Activated CD8-positive, alpha-beta memory T cell treated with anti-CD3 and anti-CD28 coated beads, Interleukin-2, amount 50 U/mL, for 1 hour (primary cell): ENCODE results near the gene SNAPC2.

ENCODE experiments used
- DNase-seq: peaks from one replicate; pipeline ENCODE4 v3.0.0-alpha.2; 2020; ENCODE audit errors: extremely low read depth

The SNAPC2 gene, protein sequence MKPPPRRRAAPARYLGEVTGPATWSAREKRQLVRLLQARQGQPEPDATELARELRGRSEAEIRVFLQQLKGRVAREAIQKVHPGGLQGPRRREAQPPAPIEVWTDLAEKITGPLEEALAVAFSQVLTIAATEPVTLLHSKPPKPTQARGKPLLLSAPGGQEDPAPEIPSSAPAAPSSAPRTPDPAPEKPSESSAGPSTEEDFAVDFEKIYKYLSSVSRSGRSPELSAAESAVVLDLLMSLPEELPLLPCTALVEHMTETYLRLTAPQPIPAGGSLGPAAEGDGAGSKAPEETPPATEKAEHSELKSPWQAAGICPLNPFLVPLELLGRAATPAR

DNA sequence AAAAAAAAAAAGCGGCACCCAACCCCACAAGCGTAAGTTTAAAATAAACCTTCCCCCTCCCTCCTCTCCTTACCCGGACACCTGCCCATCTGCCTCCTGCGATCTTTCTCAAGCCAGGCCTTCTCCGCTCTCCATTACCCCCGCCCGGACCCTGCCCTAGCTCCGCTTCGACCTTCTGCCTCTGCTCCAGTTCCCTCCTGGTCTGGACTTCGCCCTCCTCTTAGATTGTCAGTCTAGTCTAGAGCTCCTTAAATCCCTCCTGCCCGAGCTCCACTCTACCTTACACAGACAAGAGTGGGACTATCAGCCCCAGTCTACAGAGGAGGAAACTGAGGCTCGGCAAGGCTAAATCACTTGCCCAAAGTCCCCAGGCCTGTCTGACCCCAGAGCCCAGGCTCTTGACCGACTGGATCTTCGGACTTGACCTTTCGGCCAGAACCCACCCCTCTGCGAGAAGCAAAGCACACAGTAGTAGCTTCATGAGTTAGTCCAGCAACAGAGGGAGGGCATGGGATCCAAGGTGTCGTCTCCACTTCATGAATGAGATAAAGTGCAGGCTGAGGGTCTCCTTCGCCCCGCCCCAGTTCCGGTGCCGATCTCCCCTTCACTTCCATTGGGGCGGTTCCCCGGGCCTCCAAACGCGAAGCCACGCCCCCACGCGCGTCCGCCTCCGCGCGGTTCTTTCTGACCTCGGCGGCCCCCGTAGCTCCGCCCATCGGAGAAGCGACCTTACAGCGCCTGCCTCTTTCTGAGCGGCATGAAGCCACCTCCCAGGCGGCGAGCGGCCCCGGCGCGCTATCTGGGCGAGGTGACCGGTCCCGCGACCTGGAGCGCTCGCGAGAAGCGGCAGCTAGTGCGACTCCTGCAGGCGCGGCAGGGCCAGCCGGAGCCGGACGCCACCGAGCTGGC, at the start of gene SNAPC2:
SNAPC2 (plus strand) TSS at position 729 of the 909 bp plus-strand sequence; CDS start at position 758, 29 bp downstream.
- DNase-seq: peak; percentile 90

DNA sequence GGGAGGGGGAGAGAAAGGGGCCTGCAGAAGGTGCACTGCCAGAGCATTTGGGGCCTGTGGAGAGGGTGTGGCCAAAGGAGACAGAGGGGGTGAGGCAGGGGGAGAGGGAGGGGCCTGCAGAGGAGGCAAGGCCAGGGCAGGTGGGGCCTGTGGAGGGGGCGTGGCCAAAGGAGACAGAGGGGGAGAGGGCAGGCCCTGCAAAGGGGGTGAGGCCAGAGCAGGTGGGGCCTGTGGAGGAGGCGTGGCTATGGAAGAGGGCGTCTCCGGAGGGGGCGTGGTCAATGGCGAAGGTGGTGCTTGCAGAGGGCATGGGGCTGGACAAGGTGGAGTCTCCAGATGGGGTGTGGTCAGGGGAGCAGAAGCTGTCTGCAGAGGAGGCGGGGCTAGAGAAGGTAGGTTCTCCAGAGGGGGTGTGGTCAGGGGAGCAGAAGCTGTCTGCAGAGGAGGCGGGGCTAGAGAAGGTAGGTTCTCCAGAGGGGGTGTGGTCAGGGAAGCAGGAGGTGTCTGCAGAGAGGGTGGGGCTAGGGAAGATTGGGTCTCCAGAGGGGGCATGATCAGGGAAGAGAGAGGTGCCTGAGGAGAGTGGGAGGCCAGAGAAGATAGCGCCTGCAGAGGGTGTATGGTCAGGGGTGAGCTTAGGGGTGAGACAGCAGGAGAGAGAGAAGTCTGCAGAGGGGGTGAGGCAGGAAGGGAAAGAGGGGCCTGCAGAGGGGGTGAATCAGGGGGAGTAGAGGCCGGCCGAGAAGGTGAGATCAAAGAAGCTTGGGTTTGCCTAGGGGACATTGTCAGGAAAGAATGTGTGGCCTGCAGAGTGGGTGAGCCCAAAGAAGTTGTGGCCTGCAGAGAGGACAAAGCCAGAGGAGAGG, 49.3 kb upstream of the SNAPC2 start:
- DNase-seq: no peak

DNA sequence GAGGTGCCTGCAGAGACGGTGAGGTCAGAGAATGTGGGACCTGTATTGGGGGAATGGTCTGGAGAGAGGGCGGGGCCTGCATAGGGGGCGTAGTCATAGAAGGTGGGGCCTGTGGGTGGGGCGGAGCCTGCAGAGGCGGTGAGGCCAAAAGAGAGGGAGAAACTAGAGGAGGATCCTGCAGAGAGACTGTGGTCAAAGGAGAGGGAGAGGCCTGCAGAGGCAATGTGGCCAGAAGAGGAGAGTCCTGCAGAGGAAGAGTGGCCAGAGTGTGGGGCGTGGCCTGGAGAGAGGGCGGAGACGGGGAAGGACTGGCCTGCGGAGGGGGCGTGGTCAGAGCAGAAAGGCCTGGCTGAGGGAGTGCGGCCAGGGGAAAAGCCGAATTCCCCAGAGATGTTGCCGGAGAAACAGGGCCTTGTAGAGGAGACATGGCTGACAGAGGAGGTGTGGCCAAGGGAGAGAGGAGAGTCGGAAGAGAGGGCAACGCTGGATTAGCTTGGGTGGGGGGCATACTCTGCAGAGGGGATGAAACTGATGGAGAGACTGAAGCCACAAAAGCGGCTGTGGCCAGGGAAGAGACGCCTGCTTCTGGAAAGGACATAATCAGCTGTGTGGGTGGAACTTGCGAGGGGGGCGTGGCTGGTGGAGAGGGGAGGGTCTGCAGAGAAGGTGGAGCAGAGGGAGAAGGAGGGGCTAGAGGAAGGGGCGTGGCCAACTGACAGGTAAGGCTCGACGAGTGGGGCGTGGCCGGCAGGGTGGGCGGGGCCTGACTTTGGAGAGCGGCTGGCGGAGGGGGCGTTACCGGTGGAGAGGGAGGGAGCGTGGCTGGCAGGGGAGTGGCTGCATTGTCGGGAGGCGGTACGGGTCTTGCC, 48.5 kb upstream of the SNAPC2 start:
- peak; percentile 59 for DNase-seq

- DNase-seq: no peak
Observed at GRCh38 chr19:7872306-7873204, 47.6 kb upstream of the SNAPC2 start.

GRCh38 chr19:7873304-7874075, 46.6 kb upstream of the SNAPC2 start:
- DNase-seq: no peak

GRCh38 chr19:7874076-7874896, 45.9 kb upstream of the SNAPC2 start, which contains the start of gene PRR36:
Gene PRR36, minus strand, starts transcription at chr19:7874390. Its CDS starts 701 bp downstream, at chr19:7873689.
- no peak for DNase-seq

GRCh38 chr19:7874897-7875273, 45.3 kb upstream of the SNAPC2 start:
- no peak for DNase-seq

- no peak for DNase-seq
Observed at GRCh38 chr19:7877249-7877836, 42.8 kb upstream of the SNAPC2 start.

DNA sequence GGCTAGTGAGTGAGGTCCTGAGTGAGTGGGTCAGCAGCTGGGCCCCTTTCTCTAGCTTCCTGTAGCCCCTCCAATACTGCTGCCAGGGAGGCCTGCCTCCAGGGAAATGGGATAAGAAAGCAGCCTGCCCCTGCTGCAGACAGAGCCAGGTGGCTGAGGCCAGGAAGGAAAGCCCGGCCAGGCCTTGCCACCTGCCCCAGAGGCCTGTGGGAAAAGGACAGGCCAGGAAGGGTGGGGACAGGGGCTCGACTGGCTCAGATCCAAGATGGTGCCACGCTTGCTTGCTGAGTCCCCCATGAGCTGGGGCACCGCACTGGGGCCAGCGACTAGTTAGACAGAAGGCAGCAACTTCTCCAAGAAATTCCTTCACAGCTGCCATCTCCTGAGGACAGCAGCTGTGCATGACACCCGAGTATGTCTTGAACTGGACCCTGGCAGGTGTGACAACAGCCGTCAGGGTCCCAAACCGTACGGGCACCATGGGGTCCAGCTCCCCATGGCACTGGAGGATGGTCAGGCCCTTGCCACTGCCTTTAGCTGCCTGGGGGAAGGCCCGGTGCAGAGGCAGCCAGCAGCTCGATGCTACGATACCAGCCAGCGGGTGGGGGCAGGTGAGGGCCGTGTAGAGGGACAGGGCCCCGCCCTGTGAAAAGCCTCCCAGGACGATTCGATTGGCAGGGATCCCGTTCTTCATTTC, 40.9 kb upstream of the SNAPC2 start:
- DNase-seq: no peak

DNA sequence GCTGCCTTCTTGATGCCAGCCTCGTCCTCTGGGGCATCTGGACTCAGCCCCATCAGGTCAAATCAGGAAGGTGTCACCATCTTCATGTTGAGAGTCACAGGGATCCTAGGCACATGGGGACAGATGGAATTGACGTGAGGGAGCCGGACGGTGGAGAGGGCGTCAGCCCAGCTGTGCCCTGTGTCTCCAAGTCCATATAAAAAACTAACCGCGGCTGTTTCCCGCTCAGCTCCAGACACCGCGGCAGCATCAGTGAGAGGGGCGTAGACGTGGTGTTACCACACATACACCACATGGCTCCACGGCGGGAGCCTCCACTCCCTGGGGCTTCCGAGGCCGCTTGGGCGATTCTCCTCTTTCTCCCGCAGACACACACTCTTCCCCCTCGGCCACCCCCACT, 40.3 kb upstream of the SNAPC2 start:
- DNase-seq: no peak

DNA sequence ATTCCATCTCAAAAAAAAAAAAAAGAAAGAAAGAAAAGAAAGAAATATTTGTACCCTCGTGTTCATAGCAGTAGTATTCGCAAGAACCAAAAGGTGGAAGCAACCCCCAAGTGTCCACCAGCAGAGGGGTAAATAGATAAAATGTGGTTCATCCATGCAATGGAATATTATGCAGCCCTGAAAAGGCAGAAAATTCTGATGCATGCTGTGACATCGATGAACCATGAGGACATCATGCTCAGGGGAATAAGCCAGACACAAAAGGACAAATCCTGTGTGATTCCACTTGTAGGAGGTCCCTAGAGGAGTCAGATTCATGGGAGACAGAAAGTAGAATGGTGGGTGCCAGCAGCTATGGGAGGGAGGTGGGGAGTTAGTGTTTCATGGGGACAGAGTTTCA, 38.2 kb upstream of the SNAPC2 start:
- no peak for DNase-seq

DNA sequence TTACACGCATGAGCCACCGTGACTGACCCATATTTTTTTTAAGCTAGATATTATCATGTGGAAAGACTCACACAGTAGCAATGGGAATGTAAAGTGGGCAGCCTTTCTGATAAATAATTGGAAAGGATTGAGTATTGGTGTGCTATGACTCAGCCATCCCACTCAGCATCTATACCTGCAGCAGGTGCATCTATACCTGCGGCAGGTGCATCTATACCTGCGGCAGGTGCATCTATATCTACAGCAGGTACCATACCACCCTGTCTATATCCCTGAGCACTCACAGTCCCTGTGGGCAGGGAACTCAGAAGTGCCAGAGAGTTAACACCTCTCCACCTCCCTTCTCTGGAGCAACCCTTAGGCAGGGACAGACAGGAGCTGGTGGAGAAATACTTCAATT, 37.0 kb upstream of the SNAPC2 start:
- DNase-seq: no peak

DNA sequence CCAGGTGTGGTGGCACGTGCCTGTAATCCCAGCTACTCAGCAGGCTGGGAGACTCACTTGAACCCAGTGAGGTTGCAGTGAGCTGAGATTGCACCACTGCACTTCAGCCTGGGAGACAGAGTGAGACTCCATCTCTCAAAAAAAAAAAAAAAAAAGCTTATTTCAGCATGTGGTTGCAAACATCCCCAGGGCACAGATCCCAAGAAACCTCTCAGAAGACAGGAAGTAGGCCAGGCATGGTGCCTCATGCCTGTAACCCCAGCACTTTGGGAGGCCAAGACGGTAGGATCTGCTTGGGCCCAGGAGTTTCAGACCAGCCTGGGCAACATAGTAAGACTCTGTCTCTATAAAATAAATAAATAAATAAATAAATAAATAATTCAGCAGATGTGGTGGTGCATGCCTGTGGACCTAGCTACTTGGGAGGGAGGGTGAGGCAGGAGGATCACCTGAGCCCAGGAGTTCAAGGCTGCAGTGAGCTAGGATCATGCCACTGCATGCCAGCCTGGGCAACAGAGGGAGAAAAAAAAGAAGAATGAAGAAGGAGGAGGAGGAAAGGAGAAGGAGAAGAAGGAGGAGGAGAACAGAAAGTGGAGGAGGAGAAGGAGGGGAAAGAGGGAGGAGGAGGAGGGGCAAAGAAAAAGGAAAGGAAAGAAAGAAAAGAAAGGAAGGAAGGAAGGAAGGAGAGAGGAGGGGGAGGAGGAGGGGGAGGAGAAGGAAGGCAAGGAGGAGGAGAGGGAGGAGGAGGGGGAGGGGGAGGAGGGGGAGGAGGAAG, 36.2 kb upstream of the SNAPC2 start:
- no peak for DNase-seq

DNA sequence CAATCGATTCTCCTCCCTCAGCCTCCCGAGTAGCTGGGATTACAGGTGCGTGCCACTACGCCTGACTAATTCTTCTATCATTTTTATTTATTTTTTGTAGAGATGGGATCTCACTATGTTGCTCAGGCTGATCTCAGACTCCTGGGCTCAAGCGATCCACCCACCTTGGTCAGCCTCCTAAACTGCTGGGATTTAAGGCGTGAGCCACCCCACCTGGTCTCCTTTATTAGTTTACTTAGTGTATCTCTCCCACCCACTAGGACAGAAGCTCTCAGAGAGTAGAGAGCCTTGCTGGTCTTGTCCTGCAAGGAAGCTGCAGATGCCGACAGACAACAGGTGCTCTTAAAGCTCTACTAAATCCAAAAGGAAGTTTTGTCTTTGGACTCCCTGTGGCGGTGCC, 34.3 kb upstream of the SNAPC2 start:
- no peak for DNase-seq

DNA sequence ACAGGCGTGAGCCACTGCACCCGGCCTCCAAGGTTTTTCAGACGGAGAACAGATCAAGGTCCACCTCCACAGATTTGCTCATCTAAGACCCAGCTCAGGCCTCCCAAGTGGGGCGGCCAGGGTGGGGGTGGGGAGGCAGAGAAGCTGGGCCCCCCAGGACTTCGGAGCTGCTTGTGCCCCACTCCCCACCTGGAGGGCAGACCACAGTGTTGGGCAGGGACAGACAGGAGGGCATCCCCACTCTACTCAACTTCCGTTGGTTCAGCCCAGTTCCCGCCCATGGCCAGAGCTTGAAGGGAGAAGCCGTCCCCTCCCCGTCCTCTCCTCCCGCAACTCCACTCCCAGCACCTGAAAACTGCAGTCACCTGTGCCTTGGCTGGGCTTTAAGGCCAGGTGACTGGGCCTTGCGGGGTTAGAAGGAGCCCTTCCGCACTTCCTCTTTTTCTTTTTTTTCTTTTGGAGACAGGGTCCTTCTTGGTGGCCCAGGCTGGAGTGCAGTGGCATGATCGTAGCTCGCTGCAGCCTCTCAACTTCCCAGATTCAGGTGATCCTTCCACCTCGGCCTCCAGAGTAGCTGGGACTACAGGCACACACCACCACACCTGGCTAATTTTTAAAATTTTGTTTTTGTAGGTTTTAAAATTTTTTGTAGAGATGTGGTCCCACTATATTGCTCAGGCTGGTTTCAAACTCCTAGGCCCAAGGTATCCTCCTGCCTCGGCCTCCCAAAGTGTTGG, 32.6 kb upstream of the SNAPC2 start:
- DNase-seq: no peak
